CD14-positive monocyte (primary cell): Measurements from ENCODE around the gene PPM1D. TPM values are rescaled to one million over a fixed set of nuclear protein-coding genes. Genes with fewer than 3 reads are reported as not detected.
"Not testable (repeated sequence)": the region's sequence is repeated elsewhere in the genome, so short reads cannot be mapped to it uniquely, and the experiment has no call there.

ENCODE experiments used
- DNase-seq, 3 donors: peaks; one replicate each; pipeline ENCODE4 v3.0.0-alpha.2; 2011 to 2022
- H2AFZ ChIP-seq: 2 replicates; pipeline ENCODE4 v1.6.0; 2012; ENCODE audit warnings: mild to moderate bottlenecking, low read depth, low read length, inconsistent platforms; ENCODE audit not compliant: insufficient read depth, poor library complexity, severe bottlenecking
- H3K27ac ChIP-seq, 2 donors: 1 replicate in 1 of 2; 2 replicates in 1 of 2; pipeline ENCODE4 v1.5.1; 2012 to 2013; ENCODE audit warnings: low read length in 2 of 2, control low read depth in 1 of 2, inconsistent platforms in 1 of 2, low read depth in 1 of 2, mild to moderate bottlenecking in 1 of 2
- H3K27me3 ChIP-seq, 2 donors: one replicate each; pipeline versions ENCODE4 v1.6.0 to v1.6.1; 2011 to 2013; ENCODE audit warnings: low read length in 2 of 2; ENCODE audit not compliant: control insufficient read depth in 2 of 2, insufficient read depth in 2 of 2
- H3K36me3 ChIP-seq, 2 donors: replicated peaks in 1 of 2; 1 replicate in 1 of 2; 2 replicates in 1 of 2; pipeline versions ENCODE4 v1.5.1 to v1.6.1; 2012 to 2013; ENCODE audit warnings: low read length in 2 of 2, control low read depth in 1 of 2, inconsistent platforms in 1 of 2, mild to moderate bottlenecking in 1 of 2; ENCODE audit not compliant: insufficient read depth in 2 of 2, control insufficient read depth in 1 of 2
- H3K4me1 ChIP-seq, 2 donors: 1 replicate in 1 of 2; 2 replicates in 1 of 2; pipeline versions ENCODE4 v1.5.1 to v1.6.1; 2012 to 2013; ENCODE audit warnings: low read length in 2 of 2, control low read depth in 1 of 2, inconsistent platforms in 1 of 2, mild to moderate bottlenecking in 1 of 2, moderate library complexity in 1 of 2; ENCODE audit not compliant: insufficient read depth in 2 of 2, control insufficient read depth in 1 of 2
- H3K4me2 ChIP-seq: replicated peaks from 2 replicates; pipeline ENCODE3; 2012; ENCODE audit warnings: low read length, moderate library complexity, mild to moderate bottlenecking; ENCODE audit not compliant: poor library complexity, severe bottlenecking; ENCODE audit errors: extremely low read depth
- H3K4me3 ChIP-seq, 3 experiments: fragments of 200-600 bp in 1 of 3; sonication (generic) in 1 of 3; replicated peaks in 1 of 3; 1 replicate in 2 of 3; 2 replicates in 1 of 3; pipeline ENCODE4 v1.5.1; 2011 to 2013; ENCODE audit warnings: low read length in 3 of 3, mild to moderate bottlenecking in 3 of 3, control low read depth in 2 of 3, low read depth in 2 of 3, inconsistent platforms in 1 of 3, moderate library complexity in 1 of 3
- H3K79me2 ChIP-seq: 2 replicates; pipeline ENCODE4 v1.6.0; 2012; ENCODE audit warnings: mild to moderate bottlenecking, control low read depth, inconsistent platforms, low read length, moderate library complexity; ENCODE audit not compliant: insufficient read depth
- H3K9ac ChIP-seq: 2 replicates; pipeline ENCODE4 v1.6.0; 2017; ENCODE audit warnings: low read length, mild to moderate bottlenecking; ENCODE audit not compliant: insufficient read depth, poor library complexity, severe bottlenecking
- H3K9me3 ChIP-seq, 2 donors: replicated peaks in 1 of 2; 1 replicate in 1 of 2; 2 replicates in 1 of 2; pipeline versions ENCODE4 v1.5.1 to v1.6.1; 2012 to 2013; ENCODE audit warnings: low read length in 2 of 2, control low read depth in 1 of 2; ENCODE audit not compliant: control insufficient read depth in 1 of 2, insufficient read depth in 1 of 2
- H4K20me1 ChIP-seq: 2 replicates; pipeline ENCODE4 v1.6.0; 2012; ENCODE audit warnings: mild to moderate bottlenecking, low read length, control low read depth, moderate library complexity; ENCODE audit not compliant: insufficient read depth
- H3K27ac Mint-ChIP-seq, 7 donors: one replicate each; pipeline ENCODE4 v1.8.0; 2020; ENCODE audit warnings: mild to moderate bottlenecking in 7 of 7, mixed read lengths in 7 of 7, moderate library complexity in 6 of 7, inconsistent platforms in 2 of 7
- H3K27me3 Mint-ChIP-seq, 3 donors: one replicate each; pipeline ENCODE4 v1.8.0; 2021 to 2022; ENCODE audit warnings: low read depth in 3 of 3, mild to moderate bottlenecking in 3 of 3, mixed read lengths in 3 of 3, moderate library complexity in 3 of 3, inconsistent platforms in 1 of 3
- H3K36me3 Mint-ChIP-seq, 2 donors: one replicate each; pipeline ENCODE4 v1.8.0; 2020; ENCODE audit warnings: mixed read lengths in 2 of 2, inconsistent platforms in 1 of 2, mild to moderate bottlenecking in 1 of 2
- H3K4me1 Mint-ChIP-seq: one replicate; pipeline ENCODE4 v1.8.0; 2020; ENCODE audit warnings: mild to moderate bottlenecking, mixed read lengths
- H3K4me3 Mint-ChIP-seq, 2 donors: one replicate each; pipeline ENCODE4 v1.8.0; 2020; ENCODE audit warnings: mild to moderate bottlenecking in 2 of 2, mixed read lengths in 2 of 2, moderate library complexity in 1 of 2
- H3K9me3 Mint-ChIP-seq, 7 donors: one replicate each; pipeline ENCODE4 v1.8.0; 2020 to 2022; ENCODE audit warnings: mixed read lengths in 7 of 7, mild to moderate bottlenecking in 6 of 7, moderate library complexity in 6 of 7, inconsistent platforms in 2 of 7
- WGBS: methylation state at CpG from one replicate; pipeline ENCODE4 v1.1.5; 2013; ENCODE audit warnings: missing lambda C conversion rate; ENCODE audit not compliant: insufficient coverage; 5-methylcytosine and 5-hydroxymethylcytosine counted together
- intact Hi-C, 2 donors: fragments of 100-400 bp; cut with micrococcal nuclease; formaldehyde crosslinking; loops; one replicate each; pipeline versions ENCODE4 v1.15.0 to v1.15.1; 2023
- polyA plus RNA-seq, 3 donors: library from polyadenylated mRNA; depleted of rRNA in 1 of 3; unstranded in 2 of 3; stranded (reverse) in 1 of 3; fragments of 300-500 nt in 2 of 3; fragments of >200 nt in 1 of 3; fragmentation: Illumina TruSeq in 2 of 3; gene quantifications; 1 replicate in 2 of 3; 2 replicates in 1 of 3; pipeline ENCODE4 v1.2.3, GENCODE V29; 2012 to 2021
- TF ChIP-seq, protein P1 (sequence below): fragments of 200-600 bp; IDR thresholded peaks from one replicate; pipeline ENCODE4 v1.8.0; 2022; ENCODE audit warnings: antibody characterized with exemption, mild to moderate bottlenecking

PPM1D gene
- polyA plus RNA-seq, 3 donors: 4.7 to 7.3 (median 7.2) TPM

DNA sequence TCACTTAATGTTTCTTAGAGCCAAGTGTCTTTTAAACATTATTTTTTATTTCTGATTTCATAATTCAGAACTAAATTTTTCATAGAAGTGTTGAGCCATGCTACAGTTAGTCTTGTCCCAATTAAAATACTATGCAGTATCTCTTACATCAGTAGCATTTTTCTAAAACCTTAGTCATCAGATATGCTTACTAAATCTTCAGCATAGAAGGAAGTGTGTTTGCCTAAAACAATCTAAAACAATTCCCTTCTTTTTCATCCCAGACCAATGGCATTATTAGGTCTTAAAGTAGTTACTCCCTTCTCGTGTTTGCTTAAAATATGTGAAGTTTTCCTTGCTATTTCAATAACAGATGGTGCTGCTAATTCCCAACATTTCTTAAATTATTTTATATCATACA is 64.0 kb downstream of the PPM1D start:
- no peaks in the 10 kb centered on the region for H3K4me1 ChIP-seq
- H3K27ac ChIP-seq: no peak overlapping the region
- peaks cover 39% of the 10 kb centered on the region for H4K20me1 ChIP-seq
- no peak for DNase-seq
- H3K79me2 ChIP-seq: peaks cover 5% of the 10 kb centered on the region
- peaks cover 0 to 3% (median 0%) of the 10 kb centered on the region in 3 donors for H3K27me3 Mint-ChIP-seq
- H2AFZ ChIP-seq: no peak overlapping the region
- H3K4me1 Mint-ChIP-seq: peaks cover 6% of the 10 kb centered on the region
- H3K27me3 ChIP-seq: no peaks in the 10 kb centered on the region
- H3K9me3 ChIP-seq: no peaks in the 10 kb centered on the region
- WGBS: no CpG with 5 or more reads among the region's 1 CpG
- TF ChIP-seq, protein P1, sequence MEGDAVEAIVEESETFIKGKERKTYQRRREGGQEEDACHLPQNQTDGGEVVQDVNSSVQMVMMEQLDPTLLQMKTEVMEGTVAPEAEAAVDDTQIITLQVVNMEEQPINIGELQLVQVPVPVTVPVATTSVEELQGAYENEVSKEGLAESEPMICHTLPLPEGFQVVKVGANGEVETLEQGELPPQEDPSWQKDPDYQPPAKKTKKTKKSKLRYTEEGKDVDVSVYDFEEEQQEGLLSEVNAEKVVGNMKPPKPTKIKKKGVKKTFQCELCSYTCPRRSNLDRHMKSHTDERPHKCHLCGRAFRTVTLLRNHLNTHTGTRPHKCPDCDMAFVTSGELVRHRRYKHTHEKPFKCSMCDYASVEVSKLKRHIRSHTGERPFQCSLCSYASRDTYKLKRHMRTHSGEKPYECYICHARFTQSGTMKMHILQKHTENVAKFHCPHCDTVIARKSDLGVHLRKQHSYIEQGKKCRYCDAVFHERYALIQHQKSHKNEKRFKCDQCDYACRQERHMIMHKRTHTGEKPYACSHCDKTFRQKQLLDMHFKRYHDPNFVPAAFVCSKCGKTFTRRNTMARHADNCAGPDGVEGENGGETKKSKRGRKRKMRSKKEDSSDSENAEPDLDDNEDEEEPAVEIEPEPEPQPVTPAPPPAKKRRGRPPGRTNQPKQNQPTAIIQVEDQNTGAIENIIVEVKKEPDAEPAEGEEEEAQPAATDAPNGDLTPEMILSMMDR: no peak
- no peak overlapping the region for H3K4me3 ChIP-seq
- H3K27ac Mint-ChIP-seq: no peak overlapping the region
- peaks cover 34 to 60% of the 10 kb centered on the region in 2 donors for H3K36me3 ChIP-seq
- no peaks in the 10 kb centered on the region for H3K9me3 Mint-ChIP-seq
- no peak overlapping the region for H3K4me2 ChIP-seq
- H3K9ac ChIP-seq: no peak overlapping the region
- H3K36me3 Mint-ChIP-seq: peaks cover 39 to 62% of the 10 kb centered on the region in 2 donors
- H3K4me3 Mint-ChIP-seq: no peak overlapping the region
- intact Hi-C loops: no loop called here

DNA sequence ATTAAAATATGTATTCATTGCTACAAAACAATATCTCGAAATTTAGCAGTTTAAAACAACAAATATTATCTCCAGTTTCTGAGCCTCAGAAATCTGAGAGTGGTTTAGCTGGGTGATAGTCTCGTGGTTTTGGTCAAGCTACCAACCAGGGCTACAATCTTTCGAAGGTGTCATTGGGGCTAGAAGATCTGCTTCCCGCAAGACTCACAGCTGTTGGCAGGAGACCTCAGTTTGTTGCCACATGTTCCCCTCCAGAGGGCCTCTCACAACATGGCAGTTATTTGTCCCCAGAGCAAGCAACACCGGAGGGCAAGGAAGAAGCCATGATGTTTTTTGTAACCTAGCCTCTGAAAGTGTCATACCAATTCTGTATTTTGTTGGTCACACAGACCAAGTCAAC is 65.6 kb downstream of the PPM1D start:
- Histone ChIP-seq H3K79me2 (no peaks in the 10 kb centered on the region), H3K4me1 (no peaks in the 10 kb centered on the region), H3K27me3 (no peaks in the 10 kb centered on the region), H3K9ac (no peak overlapping the region), H3K9me3 (no peaks in the 10 kb centered on the region), H3K27ac (no peak overlapping the region), H3K36me3 (peaks cover 31 to 50% of the 10 kb centered on the region in 2 donors), H4K20me1 (peaks cover 25% of the 10 kb centered on the region), H3K4me2 (no peak overlapping the region), H3K4me3 (no peak overlapping the region), H2AFZ (no peak overlapping the region)
- Mint-ChIP-seq H3K4me1 (peaks cover 2% of the 10 kb centered on the region), H3K4me3 (no peak overlapping the region), H3K9me3 (no peaks in the 10 kb centered on the region), H3K27ac (peak overlapping the region in 1 of 7 donors; percentile 54), H3K27me3 (peaks cover 0 to 4% (median 0%) of the 10 kb centered on the region in 3 donors), H3K36me3 (peaks cover 35 to 48% of the 10 kb centered on the region in 2 donors)
- 96% methylated on average over 3 of the region's 5 CpGs for WGBS
- TF ChIP-seq, protein P1: no peak
- intact Hi-C loops: no loop called here
- DNase-seq: no peak

DNA sequence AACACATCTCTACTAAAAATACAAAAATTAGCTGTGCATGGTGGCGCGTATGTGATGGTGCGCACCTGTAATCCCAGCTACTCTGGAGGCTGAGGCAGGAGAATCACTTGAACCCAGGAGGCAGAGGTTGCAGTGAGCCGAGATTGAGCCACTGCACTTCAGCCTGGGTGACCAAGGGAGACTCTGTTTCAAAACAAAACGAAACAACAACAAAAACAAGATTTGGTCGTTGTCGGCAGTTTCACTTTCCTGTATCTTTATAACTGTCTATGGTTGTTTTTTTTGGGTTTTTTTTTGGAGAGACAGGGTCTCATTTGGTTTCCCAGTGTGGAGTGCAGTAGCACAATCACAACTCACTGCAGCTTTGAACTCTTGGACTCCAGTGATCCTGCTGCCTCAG is 68.7 kb downstream of the PPM1D start:
- H3K36me3 ChIP-seq: peaks cover 20 to 31% of the 10 kb centered on the region in 2 donors
- H3K4me3 ChIP-seq, H3K27ac ChIP-seq, H3K4me3 Mint-ChIP-seq, H3K9me3 Mint-ChIP-seq, H3K9me3 ChIP-seq, H4K20me1 ChIP-seq, H3K4me1 Mint-ChIP-seq, H3K27me3 Mint-ChIP-seq, H2AFZ ChIP-seq, H3K4me2 ChIP-seq, H3K79me2 ChIP-seq, H3K9ac ChIP-seq, H3K27me3 ChIP-seq, H3K4me1 ChIP-seq, DNase-seq, intact Hi-C loops: not testable (repeated sequence)
- Mint-ChIP-seq H3K27ac (peak overlapping the region in 3 of 7 donors; percentile 11 to 31 (median 25)), H3K36me3 (peaks cover 15 to 26% of the 10 kb centered on the region in 2 donors)
- WGBS: 100% methylated on average over 3 of the region's 7 CpGs
